ENCODE measurements around the gene PRKCA.
"Not testable (repeated sequence)": the region's sequence is repeated elsewhere in the genome, so short reads cannot be mapped to it uniquely, and the experiment has no call there.

PRKCA gene

DNA sequence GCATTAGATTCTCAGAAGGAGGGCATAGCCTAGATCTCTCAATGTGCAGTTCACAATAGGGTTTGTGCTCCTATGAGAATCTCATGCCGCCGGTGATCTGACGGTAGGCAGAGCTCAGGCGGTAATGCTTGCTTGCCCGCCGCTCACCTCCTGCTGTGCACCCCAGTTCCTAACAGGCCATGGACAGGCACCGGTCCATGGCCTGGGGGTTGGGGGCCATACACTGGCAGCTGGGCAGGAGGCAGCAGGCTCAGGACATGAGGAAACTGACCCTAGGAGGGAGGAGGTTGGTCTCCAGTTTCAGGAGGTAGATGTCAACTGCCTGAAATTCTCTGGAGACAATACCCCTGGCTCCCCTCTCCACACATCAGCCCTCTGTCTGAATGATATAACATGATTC, 287.5 kb downstream of the PRKCA start:
- no peak for DNase-seq

DNA sequence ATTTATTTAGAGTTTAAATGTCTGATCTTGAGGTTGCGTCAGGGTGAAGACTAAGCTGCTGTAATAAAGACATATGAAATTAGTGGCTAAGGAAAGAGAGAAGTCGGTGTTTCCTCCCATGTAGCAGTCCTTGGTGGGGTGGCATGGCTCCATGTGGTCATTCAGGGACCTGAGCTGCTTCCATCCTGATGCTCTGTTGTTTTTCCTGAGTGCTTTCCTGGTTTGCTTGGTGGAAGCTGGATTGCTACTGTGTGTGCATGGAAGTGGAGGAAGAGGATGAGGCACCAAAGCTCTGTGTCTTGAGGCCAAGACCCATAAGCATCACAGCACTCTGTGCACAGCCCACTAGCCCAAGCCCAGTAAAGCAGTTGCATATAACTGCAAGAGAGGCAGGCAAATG, 290.7 kb downstream of the PRKCA start:
- no peak for DNase-seq

DNA sequence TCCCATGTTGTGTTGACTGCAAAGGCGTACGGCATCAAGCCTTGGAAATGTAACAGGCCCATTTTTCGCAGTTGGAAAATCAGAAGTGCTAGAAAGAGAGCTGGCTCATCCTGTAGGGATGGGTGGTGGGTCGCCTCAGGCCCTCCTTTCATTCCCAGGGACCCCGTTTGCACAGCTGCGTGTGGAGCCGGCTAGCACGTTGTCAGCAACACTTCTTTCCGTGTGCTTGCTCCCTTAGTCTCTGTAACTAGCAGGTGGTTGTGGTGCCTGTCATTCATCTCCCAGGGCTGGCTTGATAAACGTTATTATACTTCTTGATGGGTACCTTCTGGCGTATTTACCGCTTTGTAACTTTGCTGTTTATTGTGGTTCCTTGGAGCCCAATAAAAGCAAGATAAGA, 293.5 kb downstream of the PRKCA start:
- no peak for DNase-seq

DNA sequence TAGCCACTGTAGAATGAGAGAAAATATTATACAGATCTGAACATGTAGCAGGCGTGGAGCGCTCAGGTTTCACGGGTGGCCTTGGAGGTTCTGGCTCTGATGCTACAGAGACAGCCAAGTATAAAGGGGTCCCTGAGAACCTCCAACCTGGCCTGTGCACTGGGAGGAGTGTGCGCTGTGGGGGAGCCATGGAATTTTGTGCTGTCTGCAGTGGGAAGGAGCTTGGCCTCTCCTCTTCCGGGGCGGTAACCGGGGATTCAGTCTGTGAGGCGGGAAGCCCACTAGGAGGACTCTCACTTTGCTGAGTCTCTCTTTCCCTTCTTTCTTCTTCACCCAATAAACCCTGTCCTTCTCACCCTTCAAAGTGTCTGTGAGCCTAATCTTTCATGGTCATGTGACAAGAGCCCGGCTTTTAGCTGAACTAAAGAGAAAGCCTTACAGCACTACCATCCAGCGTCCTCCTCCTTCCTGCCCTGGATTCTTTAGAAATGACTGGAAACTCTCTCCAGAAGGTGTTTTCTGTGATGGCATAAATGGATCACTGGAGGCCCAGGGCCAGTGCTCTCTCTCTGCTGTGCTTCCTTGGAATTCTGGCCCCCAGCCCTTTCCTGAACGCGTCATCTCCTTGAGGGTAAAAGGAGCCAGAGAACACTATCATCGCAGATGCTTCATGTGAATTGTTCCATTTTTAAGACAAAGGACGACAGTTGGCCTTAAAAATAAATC, 300.4 kb downstream of the PRKCA start:
- no peak for DNase-seq

DNA sequence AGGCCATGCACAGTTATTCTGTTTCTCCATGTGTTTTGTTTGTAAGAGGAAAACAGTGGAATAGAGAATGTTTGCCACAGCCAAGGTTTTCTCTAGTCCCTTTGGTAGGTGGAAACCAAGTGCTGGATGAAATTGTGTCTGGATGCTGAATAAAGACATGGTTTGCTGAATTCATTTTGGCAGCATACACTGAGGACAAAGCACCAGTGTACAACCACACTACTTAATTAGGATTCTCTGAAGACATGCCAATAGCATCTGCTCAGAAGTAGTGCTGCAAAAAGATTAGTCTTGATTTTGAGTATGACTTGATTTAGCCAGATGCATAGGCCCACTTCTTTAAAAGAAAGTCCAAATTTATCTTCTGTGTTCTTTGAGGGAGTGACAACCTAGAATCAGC, 302.0 kb downstream of the PRKCA start:
- DNase-seq: no peak

DNA sequence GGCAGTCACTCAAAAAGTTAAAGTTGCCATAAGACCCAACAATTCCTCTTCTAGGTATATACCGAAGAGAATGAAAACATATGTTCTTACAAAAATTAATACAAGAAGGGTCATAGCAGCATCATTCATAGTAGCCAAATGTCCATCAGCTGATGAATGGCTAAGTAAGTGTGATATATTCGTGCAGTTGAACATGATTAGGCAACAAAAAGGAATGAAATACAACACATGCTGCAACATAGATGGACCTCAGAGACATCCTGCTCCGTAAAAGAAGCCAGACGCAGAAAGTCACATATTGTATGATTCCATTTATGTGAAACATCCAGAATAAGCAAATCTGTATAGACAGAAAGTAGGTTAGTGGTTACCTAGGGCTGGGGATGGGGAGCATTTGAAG, 303.1 kb downstream of the PRKCA start:
- DNase-seq: no peak

DNA sequence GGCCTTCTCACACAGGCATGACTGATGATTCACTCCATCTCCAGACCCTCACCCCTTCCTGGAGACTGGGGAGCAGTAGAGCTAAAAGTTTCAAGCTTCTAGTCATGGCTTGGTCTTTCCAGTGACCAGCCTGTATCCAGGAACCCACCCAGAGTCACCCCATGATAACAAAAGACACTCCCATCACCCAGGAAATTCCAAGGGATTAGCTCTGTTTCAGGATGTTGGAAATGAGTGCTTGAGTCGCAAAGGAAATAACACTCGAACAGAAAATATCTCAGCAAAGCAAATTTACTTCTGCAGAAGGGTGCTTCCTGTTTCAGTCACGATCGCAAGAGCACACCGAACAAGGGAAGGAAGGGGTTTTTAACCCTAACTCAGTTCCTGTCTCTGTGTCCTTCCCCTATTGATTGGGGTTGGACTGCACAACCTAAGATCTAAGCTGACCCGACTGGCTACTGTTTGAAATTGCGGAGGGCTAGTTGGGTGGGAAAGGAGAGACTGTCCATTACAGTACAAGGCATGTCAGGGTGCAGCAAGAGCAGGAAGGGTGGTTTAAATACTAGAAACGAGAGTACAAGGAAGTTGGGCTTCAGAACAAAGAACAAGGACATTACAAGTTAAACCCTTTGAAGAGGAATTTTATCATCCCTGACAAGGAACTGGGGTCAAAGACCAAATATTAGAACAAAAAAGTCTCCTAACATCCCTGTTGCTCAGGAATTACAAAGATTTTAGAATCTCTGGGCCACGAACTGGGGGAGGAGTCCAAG, 308.1 kb downstream of the PRKCA start:
- no peak for DNase-seq

DNA sequence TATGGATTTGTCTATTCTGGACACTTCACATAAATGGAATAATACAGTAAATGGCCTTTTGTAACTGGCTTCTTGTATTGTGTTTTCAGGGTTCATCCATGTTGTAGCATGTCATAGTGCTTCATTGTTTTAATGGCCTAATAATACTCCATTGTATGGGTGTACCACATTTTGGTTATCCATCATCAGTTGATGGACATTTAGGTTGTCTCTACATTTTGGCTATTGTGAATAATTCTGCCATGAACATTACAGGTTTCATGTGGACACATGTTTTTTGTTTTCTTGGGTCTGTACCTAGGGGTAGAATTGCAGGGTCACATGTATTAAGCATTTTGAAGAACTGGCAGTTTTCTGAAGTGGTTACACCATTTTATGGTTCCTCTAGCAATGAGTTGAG, 309.0 kb downstream of the PRKCA start:
- no peak for DNase-seq

DNA sequence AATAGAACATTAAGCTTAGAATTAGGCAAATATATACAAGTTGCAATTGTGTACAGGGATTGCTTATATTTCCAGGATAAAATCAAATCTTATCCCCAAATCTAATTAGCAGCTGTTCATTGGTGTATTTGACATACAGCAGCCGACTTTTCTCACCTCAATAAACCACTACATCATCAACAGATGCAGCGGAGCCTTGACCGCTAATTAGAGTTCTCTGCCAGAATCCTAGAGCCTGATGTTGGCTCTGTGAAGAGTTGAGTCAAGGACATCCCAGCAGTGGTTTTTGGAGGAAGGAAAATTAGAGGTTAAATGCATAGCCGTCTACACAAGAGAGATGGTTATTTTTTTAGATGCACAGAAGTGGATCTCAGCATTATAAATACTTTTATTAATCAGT, 310.6 kb downstream of the PRKCA start:
- no peak for DNase-seq

DNA sequence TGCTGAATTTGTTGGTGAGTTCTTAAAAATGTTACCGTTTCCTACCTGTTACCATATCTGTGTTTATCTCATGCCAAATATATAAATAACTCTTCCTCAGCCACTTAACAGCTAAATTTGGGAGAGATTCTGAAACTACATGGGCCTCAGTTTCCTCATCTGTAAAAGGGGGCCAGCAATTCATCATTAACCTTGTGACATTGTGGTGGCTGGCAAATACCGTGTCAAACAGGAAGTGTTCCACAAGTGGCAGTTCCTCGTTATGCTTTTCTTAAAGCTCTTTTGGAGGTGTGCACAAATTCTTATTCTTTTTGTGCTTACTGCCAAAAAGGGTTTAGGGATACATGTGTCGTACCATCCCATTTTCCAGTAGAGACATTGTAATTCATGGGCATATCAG, 312.1 kb downstream of the PRKCA start:
- DNase-seq: no peak

DNA sequence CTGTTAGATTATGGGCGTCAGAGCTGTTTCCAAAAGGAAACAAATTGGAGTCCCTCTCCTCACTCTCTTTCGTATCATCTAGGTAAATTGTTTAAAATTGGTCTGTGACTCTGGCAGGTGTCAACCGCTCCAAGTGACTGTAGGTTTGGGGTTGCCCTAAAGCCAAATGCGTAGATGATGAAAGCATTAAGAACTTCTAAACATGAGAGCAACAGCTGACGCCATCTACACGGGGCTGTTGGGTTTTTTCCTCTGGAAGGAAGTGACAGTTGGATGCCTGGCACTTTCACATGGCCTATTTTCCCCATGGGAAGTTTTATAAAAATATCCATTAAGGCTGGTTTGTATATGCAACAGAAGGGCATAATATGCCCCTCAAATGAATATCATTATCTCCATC, 316.8 kb downstream of the PRKCA start:
- no peak for DNase-seq

DNA sequence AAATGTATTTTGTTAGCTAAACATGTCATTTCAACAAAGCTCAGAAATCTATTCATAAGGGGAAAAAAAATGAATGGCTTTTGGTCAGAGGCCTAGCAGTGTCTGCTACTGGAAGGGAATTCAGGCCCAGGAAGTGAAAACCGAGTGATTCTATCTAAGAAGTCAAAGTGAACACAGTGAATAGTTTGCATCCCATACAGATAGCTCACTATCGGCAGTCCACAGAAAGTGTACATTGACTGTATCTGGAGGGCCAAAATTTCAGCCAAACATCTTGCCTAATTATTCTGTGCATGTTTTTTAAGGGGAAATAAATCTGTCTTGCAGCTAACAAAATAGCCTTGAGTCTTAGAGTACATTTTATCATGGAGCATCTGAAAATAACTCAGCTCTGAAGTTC, 318.1 kb downstream of the PRKCA start:
- DNase-seq: no peak

DNA sequence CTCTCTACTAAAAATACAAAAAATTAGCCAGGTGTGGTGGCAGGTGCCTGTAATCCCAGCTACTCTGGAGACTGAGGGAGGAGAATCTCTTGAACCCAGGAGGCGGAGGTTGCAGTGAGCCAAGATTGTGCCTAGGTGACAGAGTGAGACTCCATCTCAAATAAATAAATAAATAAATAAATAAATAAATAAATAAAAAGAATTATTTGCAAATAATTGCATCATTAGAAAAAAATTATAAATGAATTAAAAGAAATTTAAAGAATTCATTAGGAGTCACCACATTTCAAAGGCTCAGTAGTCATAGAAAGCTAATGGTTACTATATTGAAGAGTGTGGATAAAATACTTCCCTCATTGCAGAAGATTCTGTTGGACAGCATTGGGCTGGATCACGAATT, 322.2 kb downstream of the PRKCA start:
- DNase-seq: not testable (repeated sequence)

DNA sequence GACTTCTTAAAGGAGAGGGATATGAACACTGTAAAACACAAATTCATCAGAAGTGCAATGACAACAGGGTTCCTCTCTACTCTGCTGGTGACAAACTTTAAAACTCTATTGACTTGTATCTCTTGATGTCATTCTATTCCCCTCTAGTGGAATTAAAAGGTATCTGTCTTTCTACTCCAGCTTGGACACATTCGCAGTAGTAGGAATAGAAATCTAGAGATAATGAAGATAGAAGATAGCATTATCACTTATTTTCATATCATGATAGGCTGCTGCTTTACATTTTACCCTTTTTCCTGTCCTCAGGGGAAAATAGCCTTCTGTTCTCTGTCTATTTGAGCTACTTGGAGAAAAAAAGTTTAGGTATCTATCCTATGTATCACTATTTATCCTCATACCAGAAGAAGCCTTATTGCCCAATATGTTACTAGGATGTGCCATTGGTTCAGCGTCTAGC, 322.9 kb downstream of the PRKCA start:
- DNase-seq: no peak

DNA sequence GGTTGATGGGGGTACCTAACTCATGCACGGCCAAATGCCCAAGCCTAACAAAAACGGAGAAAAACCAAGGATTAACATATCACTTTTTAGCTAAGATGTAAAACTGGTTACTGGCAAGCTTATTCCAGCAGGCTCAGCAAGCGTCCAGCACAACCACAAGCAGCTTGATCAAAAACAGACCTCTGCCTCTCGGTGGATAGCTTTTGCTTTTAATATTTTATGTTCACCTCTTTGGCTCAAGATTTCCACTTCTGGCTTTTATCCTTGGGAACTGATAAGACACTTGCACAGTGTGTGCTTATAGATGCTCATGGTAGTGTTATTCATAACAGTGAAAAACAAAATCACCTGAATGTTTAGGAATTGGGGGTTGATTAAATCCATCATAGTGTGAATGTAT, 325.6 kb downstream of the PRKCA start:
- no peak for DNase-seq

DNA sequence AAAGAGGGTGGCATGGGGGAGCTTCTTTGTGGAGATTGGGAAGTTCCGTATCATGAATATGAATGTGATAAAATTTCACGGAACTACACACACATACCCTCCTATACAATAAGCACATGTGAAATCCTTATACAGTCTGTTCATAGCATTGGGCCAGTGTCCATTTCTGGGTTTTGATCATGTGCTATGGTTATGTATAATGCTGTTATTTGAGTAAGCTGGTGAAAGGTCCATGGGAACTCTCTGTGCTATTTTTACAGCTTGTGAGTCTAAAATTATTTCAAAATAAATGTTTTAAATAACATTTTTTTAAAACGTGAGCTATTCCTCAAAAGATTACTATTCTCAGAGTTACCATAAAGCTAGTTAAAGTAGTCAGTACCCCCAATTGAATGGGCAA, 327.3 kb downstream of the PRKCA start:
- no peak for DNase-seq

DNA sequence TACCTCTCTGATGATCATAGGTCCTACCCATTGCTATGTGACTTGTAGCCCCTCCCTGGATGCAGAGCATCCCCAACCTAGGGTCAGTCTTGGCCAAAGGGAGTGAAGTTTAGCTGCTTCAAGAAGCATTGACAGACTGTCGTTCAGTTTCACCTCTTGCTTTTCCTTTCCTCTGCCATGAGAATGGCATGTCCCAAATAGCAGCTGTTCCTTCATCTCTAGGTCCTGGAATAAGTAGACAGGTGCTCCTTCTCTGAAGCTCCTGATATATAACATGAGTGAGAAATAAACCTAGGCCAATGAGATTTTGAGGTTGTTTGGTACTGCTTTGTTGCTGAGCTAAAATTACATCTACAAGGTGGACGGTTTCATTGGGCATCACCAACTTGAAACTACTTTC, 328.0 kb downstream of the PRKCA start:
- DNase-seq: no peak

DNA sequence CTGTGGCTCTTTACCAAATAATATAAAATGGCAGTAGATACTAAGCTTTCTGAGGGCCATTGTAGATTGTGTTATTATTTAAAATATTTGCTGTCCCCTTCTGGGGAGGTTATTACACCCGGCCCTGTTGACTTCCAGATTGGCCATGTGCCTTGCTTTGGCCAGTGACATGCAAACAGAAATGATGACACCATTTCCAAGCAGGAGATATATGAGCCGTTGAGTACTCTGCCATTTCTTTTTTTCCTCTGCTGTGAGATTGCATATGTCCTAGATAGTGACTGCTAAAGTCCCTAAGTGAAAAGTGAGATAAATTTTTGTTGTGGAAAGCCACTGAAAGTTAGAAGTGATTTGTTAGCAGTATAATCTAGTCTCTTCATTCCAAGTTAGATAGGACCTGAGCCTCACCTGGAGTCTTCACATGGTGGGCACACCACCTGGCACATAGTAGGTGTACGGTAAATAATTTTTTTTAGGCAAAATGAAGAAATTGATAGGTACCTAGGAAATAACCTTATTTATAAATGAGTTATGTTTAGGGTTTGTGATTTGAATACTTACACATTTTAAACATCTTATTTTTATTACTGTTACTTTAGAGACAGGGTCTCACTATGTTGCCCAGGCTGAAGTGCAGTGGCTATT, 328.5 kb downstream of the PRKCA start:
- DNase-seq: no peak

DNA sequence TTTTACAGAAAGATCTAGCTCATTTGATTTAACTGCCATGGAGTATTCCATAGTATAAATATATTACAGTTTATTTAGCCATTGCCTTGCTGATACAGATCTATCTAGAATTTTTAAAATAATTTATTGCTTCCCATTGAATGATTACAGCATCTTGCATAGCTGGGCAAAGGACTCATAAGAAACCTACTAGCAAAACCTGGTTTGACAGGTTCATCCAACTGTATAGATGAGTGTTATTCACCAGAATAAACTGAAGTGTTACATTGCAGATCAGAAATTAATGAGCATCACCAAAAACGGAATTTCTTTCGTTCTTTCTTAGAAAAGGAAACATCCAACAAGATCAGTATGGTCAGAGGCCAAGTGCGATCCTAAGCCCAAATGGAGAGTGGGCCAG, 330.3 kb downstream of the PRKCA start:
- no peak for DNase-seq

DNA sequence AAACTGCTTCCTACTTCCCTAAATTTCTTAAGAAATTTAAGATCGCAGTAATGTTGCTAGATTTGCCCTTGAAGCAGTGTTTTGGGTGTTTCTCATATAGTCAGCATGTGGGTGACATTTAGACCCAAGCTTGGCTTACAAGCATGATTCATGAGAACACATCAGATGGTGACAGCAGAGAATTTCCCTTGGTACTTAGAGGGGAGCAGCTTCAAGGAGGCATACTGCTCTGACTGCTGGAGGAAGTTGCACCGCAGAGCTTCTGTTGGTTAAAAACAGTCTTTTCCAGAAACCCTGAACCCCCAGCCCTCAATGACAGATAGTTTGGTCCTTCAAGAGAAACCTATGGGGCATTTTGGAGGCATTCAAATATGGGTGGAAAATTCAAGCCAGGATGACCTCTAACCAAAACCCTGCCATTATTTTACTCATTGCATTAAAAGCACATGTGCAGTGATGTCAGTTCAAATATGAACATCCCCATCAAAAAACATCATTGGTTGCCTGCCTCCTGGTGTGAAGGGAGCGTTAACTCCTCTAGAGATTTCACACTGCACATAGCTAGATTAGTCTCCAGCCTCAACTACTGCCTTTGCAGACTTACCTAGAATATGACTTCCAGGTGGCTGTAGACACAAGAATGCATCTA, 331.0 kb downstream of the PRKCA start:
- DNase-seq: peak; percentile 61

DNA sequence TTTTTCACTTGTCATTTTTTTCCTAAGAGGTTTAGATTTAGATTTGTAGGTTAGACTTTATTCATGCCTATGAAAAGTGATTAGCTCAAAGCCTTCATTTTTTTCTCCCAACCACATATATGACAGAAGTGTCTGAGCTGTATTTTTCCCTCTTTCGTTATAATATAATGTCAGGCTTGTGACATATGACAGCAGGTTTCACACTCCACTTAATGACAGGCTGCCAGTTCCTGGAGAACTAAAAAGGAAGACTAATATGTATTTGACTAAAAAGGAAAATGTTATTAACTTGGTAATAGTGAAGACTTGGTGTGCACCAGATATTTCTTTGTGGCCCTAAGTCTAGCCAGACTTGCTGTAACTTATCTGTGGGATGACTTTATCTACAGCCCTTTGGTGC, 331.8 kb downstream of the PRKCA start:
- no peak for DNase-seq

DNA sequence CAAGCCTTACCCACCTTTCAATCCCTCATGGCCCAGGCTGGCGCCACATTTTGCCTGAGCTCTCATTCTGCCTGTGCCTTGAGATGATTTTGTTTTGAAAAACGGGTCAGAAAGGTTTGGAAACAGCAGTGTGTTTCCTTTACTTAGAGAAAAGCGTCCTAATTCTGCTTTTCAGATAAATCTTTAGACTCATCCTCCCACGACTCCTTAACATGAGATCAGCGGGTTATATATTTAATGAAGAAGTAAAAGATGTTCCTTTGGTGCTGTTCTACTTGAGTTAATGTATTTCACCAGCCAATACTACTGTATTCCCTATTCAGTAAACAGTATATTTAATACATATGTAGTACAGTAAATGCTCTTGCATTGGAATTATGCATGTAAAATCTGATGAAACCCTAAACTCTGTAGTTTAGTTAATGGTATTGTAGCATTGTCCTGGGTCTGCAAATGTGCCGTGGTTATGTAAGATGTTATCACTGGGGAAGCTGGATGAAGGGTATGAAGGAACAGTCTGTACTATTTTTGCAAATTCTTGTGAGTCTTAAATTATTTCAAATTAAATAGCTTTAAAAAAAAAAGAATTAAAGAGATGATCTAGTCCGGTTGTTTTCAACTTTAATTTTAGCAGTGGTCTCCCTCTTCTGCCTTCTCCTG, 333.1 kb downstream of the PRKCA start:
- DNase-seq: no peak

DNA sequence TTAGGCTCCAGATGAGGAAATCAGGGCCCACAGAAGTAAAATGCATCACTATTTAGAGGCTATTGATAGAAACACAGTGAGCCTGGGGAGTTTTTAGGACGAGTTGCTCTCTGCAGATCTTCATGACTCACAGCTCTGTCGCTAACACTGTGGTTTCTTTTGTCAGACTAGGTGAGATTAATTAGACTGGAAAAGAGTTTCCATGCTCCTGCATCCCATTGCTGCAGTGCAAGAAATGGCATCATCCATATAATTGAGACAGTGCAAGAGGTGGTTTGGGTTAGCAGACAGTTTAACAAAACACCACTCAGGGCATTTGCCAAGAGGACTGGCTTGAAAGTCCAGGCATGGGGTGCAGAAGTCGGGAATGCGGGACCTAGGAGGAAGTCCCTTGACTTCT, 333.7 kb downstream of the PRKCA start:
- DNase-seq: no peak

All from stimulated activated CD4-positive, alpha-beta T cell treated with anti-CD3 and anti-CD28 coated beads, Interleukin-15, amount 100 ng/mL, for 24 hours (primary cell).